Neural progenitor cell (in vitro differentiated cells): ENCODE data around the gene RBM15B.

Experiments used
- CTCF ChIP-seq: fragments of 200-600 bp; sonication (generic); IDR thresholded peaks from 2 replicates; pipeline ENCODE4 v1.5.1; 2017; ENCODE audit warnings: antibody characterized with exemption, mild to moderate bottlenecking
- EZH2phosphoT487 ChIP-seq: fragments of 200-600 bp; sonication (generic); IDR thresholded peaks from 2 replicates; pipeline ENCODE4 v1.6.1; 2017; ENCODE audit warnings: antibody characterized with exemption

GRCh38 chr3:51400166-51400565, 9.1 kb downstream of the RBM15B start:
- no peak for TF ChIP-seq CTCF
- no peak for TF ChIP-seq EZH2phosphoT487
